WTC11 (cell line): ENCODE data around the gene PIM2. TPM values are rescaled to one million over a fixed set of nuclear protein-coding genes. Genes with fewer than 3 reads are reported as not detected.

Experiments used
- ATAC-seq: fragments of 200-7000 bp; cut with Tn5 transposase; 2 replicates; pipeline ENCODE4 v1.10.0; 2021; ENCODE audit warnings: mild to moderate bottlenecking, moderate library complexity
- CTCF ChIA-PET: fragments of 300-600 bp; sonication (Branson Sonifier 250); formaldehyde crosslinking; loops from one replicate; lab custom pipeline; 2021; ENCODE audit warnings: antibody characterized with exemption; lab: Charles Lee
- POLR2A ChIA-PET: fragments of 350-600 bp; sonication (Branson Sonifier 250); formaldehyde crosslinking; loops from one replicate; lab custom pipeline; 2021; ENCODE audit warnings: antibody characterized with exemption; lab: Charles Lee
- DNase-seq: peaks from one replicate; pipeline ENCODE4 v3.0.0; 2021; ENCODE audit warnings: low spot score
- H3K27ac Mint-ChIP-seq: 2 replicates; pipeline ENCODE4 v1.8.0; 2021; ENCODE audit warnings: mixed read lengths
- H3K27me3 Mint-ChIP-seq: 2 replicates; pipeline ENCODE4 v1.8.0; 2021; ENCODE audit warnings: low read depth, mild to moderate bottlenecking, moderate library complexity, mixed read lengths
- H3K36me3 Mint-ChIP-seq: 2 replicates; pipeline ENCODE4 v1.8.0; 2021; ENCODE audit warnings: mixed read lengths
- H3K4me1 Mint-ChIP-seq: 2 replicates; pipeline ENCODE4 v1.8.0; 2022; ENCODE audit warnings: mixed read lengths
- H3K4me3 Mint-ChIP-seq: 2 replicates; pipeline ENCODE4 v1.8.0; 2021; ENCODE audit warnings: mild to moderate bottlenecking, moderate library complexity, mixed read lengths
- H3K9me3 Mint-ChIP-seq: 2 replicates; pipeline ENCODE4 v1.8.0; 2021; ENCODE audit warnings: mixed read lengths
- ATF2 ChIP-seq: sonication (generic); formaldehyde crosslinking; IDR thresholded peaks from 2 replicates; pipeline ENCODE4 v1.8.1; 2022; ENCODE audit warnings: low read depth, missing genetic modification reagents, borderline replicate concordance
- ATF3 ChIP-seq: sonication (generic); formaldehyde crosslinking; conservative IDR thresholded peaks from 2 replicates; pipeline ENCODE4 v1.8.1; 2022; ENCODE audit warnings: mild to moderate bottlenecking, missing genetic modification reagents
- E2F4 ChIP-seq: sonication (generic); formaldehyde crosslinking; IDR thresholded peaks from 2 replicates; pipeline ENCODE4 v1.8.1; 2022; ENCODE audit warnings: low read depth, mild to moderate bottlenecking, moderate library complexity, missing genetic modification reagents, borderline replicate concordance
- ELF4 ChIP-seq: sonication (generic); formaldehyde crosslinking; IDR thresholded peaks from 2 replicates; pipeline ENCODE4 v1.8.1; 2022; ENCODE audit warnings: low read depth, mild to moderate bottlenecking, moderate library complexity, missing genetic modification reagents
- EMX1 ChIP-seq: fragments of 250-450 bp; sonication (Bioruptor Pico); IDR thresholded peaks from 2 replicates; pipeline ENCODE4 v1.8.0; 2021; ENCODE audit warnings: mild to moderate bottlenecking
- FOXP4 ChIP-seq: sonication (generic); formaldehyde crosslinking; IDR thresholded peaks from 2 replicates; pipeline ENCODE4 v1.8.0; 2022; ENCODE audit warnings: mild to moderate bottlenecking, missing genetic modification reagents
- IRF2 ChIP-seq: sonication (generic); formaldehyde crosslinking; IDR thresholded peaks from 2 replicates; pipeline ENCODE4 v1.8.0; 2022; ENCODE audit warnings: low read depth, missing genetic modification reagents, borderline replicate concordance
- MXD4 ChIP-seq: fragments of 250-450 bp; sonication (Bioruptor Pico); IDR thresholded peaks from 2 replicates; pipeline ENCODE4 v1.8.0; 2021; ENCODE audit warnings: mild to moderate bottlenecking, moderate library complexity, borderline replicate concordance
- NFE2L1 ChIP-seq: sonication (generic); formaldehyde crosslinking; IDR thresholded peaks from 2 replicates; pipeline ENCODE4 v1.8.1; 2023; ENCODE audit warnings: missing genetic modification reagents
- NR2C2 ChIP-seq: sonication (generic); formaldehyde crosslinking; IDR thresholded peaks from 2 replicates; pipeline ENCODE4 v1.8.0; 2022; ENCODE audit warnings: mild to moderate bottlenecking, missing genetic modification reagents
- PRRX2 ChIP-seq: fragments of 250-450 bp; sonication (Bioruptor Pico); IDR thresholded peaks from 2 replicates; pipeline ENCODE4 v1.8.0; 2021; ENCODE audit warnings: mild to moderate bottlenecking
- SMAD4 ChIP-seq: sonication (generic); formaldehyde crosslinking; IDR thresholded peaks from 2 replicates; pipeline ENCODE4 v1.8.0; 2022; ENCODE audit warnings: mild to moderate bottlenecking, missing genetic modification reagents
- SOX15 ChIP-seq: fragments of 250-450 bp; sonication (Bioruptor Pico); IDR thresholded peaks from 2 replicates; pipeline ENCODE4 v1.9.0; 2021; ENCODE audit warnings: mild to moderate bottlenecking
- SP1 ChIP-seq: sonication (generic); formaldehyde crosslinking; conservative IDR thresholded peaks from 2 replicates; pipeline ENCODE4 v1.8.1; 2022; ENCODE audit warnings: missing genetic modification reagents
- TEAD4 ChIP-seq: sonication (generic); formaldehyde crosslinking; IDR thresholded peaks from 2 replicates; pipeline ENCODE4 v1.8.0; 2022; ENCODE audit warnings: mild to moderate bottlenecking, missing genetic modification reagents
- ZBTB43 ChIP-seq: sonication (generic); formaldehyde crosslinking; IDR thresholded peaks from 2 replicates; pipeline ENCODE4 v1.8.1; 2023; ENCODE audit warnings: mild to moderate bottlenecking, missing genetic modification reagents
- ZMAT4 ChIP-seq: fragments of 250-450 bp; sonication (Bioruptor Pico); IDR thresholded peaks from 2 replicates; pipeline ENCODE4 v1.9.0; 2021; ENCODE audit warnings: mild to moderate bottlenecking
- ZNF219 ChIP-seq: sonication (generic); formaldehyde crosslinking; IDR thresholded peaks from 2 replicates; pipeline ENCODE4 v1.8.0; 2023; ENCODE audit warnings: missing genetic modification reagents, mild to moderate bottlenecking, borderline replicate concordance
- ZNF281 ChIP-seq: sonication (generic); formaldehyde crosslinking; IDR thresholded peaks from 2 replicates; pipeline ENCODE4 v1.8.0; 2023; ENCODE audit warnings: mild to moderate bottlenecking, missing genetic modification reagents
- ZNF423 ChIP-seq: fragments of 250-450 bp; sonication (Bioruptor Pico); IDR thresholded peaks from 2 replicates; pipeline ENCODE4 v2.1.2; 2022; ENCODE audit warnings: mild to moderate bottlenecking, moderate library complexity
- ZNF671 ChIP-seq: fragments of 250-450 bp; sonication (Bioruptor Pico); IDR thresholded peaks from 2 replicates; pipeline ENCODE4 v1.8.0; 2021; ENCODE audit warnings: mild to moderate bottlenecking
- ZSCAN18 ChIP-seq: fragments of 250-450 bp; sonication (Bioruptor Pico); IDR thresholded peaks from 2 replicates; pipeline ENCODE4 v2.1.2; 2022; ENCODE audit warnings: mild to moderate bottlenecking, moderate library complexity
- total RNA-seq: library from RNA; stranded (reverse); gene quantifications from 3 replicates; pipeline ENCODE4 v1.2.3, GENCODE V29; 2021

PIM2 gene
- total RNA-seq, 1 experiment from 2014 or later = 146 TPM

- TF ChIP-seq ZNF423 (CRISPR knock-in tag) (no peak), PRRX2 (CRISPR knock-in tag) (no peak), ZMAT4 (CRISPR knock-in tag) (no peak), SOX15 (no peak), NFE2L1 (CRISPR knock-in tag) (no peak), ZNF671 (CRISPR knock-in tag) (no peak), EMX1 (CRISPR knock-in tag) (no peak), ZSCAN18 (no peak), FOXP4 (no peak), E2F4 (CRISPR knock-in tag) (no peak)
- TF ChIP-seq, all 79 proteins: peak for 0
Measured at GRCh38 chrX:48914593-48915493, 4.0 kb downstream of the PIM2 start (continued).

- ChIA-PET POLR2A (no interaction called here), CTCF (interaction anchor here (0.6 kb wide), 1 partner anchor 27 kb away, joined by 3 read pairs; no protein-coding TSS in a partner anchor)
- peak overlapping the region; percentile 57 for H3K27ac Mint-ChIP-seq
- no peaks in the 10 kb centered on the region for H3K27me3 Mint-ChIP-seq
- ATAC-seq = no peak
- H3K4me1 Mint-ChIP-seq = peaks cover 36% of the 10 kb centered on the region
- no peak for DNase-seq
- H3K9me3 Mint-ChIP-seq = no peaks in the 10 kb centered on the region
- peak overlapping the region; percentile 93 for H3K4me3 Mint-ChIP-seq
- peaks cover 57% of the 10 kb centered on the region for H3K36me3 Mint-ChIP-seq
- TF ChIP-seq ZNF281 = no peak
- no peak for TF ChIP-seq MXD4
- TF ChIP-seq SOX15 = no peak
- no peak for TF ChIP-seq ATF2
- no peak for TF ChIP-seq ELF4
- no peak for TF ChIP-seq SP1 (CRISPR knock-in tag)
- no peak for TF ChIP-seq IRF2
- no peak for TF ChIP-seq ZNF219 (CRISPR knock-in tag)
- no peak for TF ChIP-seq SMAD4
- TF ChIP-seq TEAD4 (CRISPR knock-in tag) = no peak
- no peak for TF ChIP-seq ZBTB43
- no peak for TF ChIP-seq NR2C2
- no peak for TF ChIP-seq ATF3 (CRISPR knock-in tag)
Measured at GRCh38 chrX:48913605-48914366, 5.0 kb downstream of the PIM2 start.
